ENCODE data around the gene ARHGAP25. TPM values are rescaled to one million over a fixed set of nuclear protein-coding genes. Genes with fewer than 3 reads are reported as not detected.

Gene ARHGAP25
- polyA plus RNA-seq, 3 donors = 20.8 to 56.8 (median 36.3) TPM

DNA sequence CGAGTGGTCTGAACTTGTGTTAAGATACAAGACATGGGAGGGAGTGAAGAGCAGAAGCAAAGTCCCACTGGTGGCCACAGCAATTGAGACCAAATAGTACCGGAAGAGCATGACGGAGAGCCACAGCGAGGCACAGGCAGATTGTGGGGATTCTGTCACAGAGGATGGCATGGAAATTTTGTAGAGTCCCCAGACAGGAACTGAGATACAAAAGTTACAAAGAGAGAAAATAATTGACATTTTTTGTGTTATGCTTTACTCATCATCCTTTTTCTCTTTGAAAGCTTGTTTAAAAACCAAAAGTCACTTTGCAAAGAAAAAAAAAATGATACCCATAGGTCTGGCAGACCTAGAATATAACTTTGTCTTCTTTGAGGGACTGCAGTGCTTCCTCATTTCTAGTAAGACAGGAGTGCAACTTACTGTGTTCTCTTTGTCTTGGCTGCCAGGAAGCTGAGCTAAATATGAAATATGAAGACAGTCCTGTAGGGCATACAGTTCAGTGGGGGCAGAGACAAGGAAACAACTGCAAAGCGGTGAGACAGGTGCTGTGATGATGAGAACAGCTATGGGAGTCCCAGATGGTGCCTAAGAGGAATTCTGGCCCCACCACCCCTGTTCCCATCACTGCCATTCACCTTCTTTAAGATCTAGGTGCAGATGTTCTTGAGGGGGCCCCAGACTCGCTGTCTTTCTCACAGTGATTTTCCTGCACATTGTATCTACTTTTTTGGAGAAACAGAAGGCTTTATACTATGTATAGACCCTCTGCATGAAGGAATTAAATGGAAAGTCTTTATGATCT, 5.2 kb downstream of the ARHGAP25 start:
- H3K36me3 Mint-ChIP-seq = peaks cover 32 to 35% of the 10 kb centered on the region in 2 donors
- H3K27ac ChIP-seq (ENCODE audit: low read depth in 1 of 2, low read length in 2 of 2) = peak overlapping the region; percentile 79 to 96
- peak overlapping the region; percentile 4 for H3K9ac ChIP-seq (ENCODE audit: insufficient read depth, low read length, poor library complexity, severe bottlenecking)
- peak in 1 of 3 donors; percentile 48 for DNase-seq
- H3K9me3 Mint-ChIP-seq = no peaks in the 10 kb centered on the region
- peaks cover 94% of the 10 kb centered on the region for H3K79me2 ChIP-seq (ENCODE audit: insufficient read depth, low read length)
- H3K4me1 ChIP-seq (ENCODE audit: control insufficient read depth in 1 of 2, insufficient read depth in 2 of 2, low read length in 2 of 2) = peaks cover 84 to 91% of the 10 kb centered on the region in 2 donors
- peak overlapping the region; percentile 88 for H3K4me2 ChIP-seq (replicated peaks; ENCODE audit: extremely low read depth, low read length, poor library complexity, severe bottlenecking)
- H3K27me3 Mint-ChIP-seq (ENCODE audit: low read depth in 3 of 3) = peaks cover 0 to 3% (median 2%) of the 10 kb centered on the region in 3 donors
- intact Hi-C loops (cut with micrococcal nuclease) = loop anchor here (5.0 to 10.0 kb wide), 5 partner anchors 32 to 275 kb away; partner anchors contain the start of genes APLF (in 2 of the 2) and FBXO48 (in 2 of the 2)
- no peak overlapping the region for H2AFZ ChIP-seq (ENCODE audit: insufficient read depth, low read depth, low read length, poor library complexity, severe bottlenecking)
- H3K9me3 ChIP-seq (replicated peaks in 1 of 2; ENCODE audit: control insufficient read depth in 1 of 2, insufficient read depth in 1 of 2, low read length in 2 of 2) = no peaks in the 10 kb centered on the region
- H3K4me1 Mint-ChIP-seq = peaks cover 84% of the 10 kb centered on the region
- H3K4me3 ChIP-seq (replicated peaks in 1 of 3; ENCODE audit: low read depth in 2 of 3, low read length in 3 of 3) = peak overlapping the region in 2 of 3 experiments; percentile 12 to 83
- H3K27me3 ChIP-seq (ENCODE audit: control insufficient read depth in 2 of 2, insufficient read depth in 2 of 2, low read length in 2 of 2) = no peaks in the 10 kb centered on the region
- H3K36me3 ChIP-seq (replicated peaks in 1 of 2; ENCODE audit: control insufficient read depth in 1 of 2, insufficient read depth in 2 of 2, low read length in 2 of 2) = peaks cover 0 to 8% of the 10 kb centered on the region in 2 donors
- peak overlapping the region; percentile 21 to 73 for H3K4me3 Mint-ChIP-seq
- 88% methylated on average over 1 of the region's 6 CpGs for WGBS (ENCODE audit: insufficient coverage)
- TF ChIP-seq, protein P1, sequence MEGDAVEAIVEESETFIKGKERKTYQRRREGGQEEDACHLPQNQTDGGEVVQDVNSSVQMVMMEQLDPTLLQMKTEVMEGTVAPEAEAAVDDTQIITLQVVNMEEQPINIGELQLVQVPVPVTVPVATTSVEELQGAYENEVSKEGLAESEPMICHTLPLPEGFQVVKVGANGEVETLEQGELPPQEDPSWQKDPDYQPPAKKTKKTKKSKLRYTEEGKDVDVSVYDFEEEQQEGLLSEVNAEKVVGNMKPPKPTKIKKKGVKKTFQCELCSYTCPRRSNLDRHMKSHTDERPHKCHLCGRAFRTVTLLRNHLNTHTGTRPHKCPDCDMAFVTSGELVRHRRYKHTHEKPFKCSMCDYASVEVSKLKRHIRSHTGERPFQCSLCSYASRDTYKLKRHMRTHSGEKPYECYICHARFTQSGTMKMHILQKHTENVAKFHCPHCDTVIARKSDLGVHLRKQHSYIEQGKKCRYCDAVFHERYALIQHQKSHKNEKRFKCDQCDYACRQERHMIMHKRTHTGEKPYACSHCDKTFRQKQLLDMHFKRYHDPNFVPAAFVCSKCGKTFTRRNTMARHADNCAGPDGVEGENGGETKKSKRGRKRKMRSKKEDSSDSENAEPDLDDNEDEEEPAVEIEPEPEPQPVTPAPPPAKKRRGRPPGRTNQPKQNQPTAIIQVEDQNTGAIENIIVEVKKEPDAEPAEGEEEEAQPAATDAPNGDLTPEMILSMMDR (IDR thresholded peaks at IDR 0.05) = no peak
- H3K27ac Mint-ChIP-seq = peak overlapping the region; percentile 98 to 100 (median 98)
- H4K20me1 ChIP-seq (ENCODE audit: insufficient read depth, low read length) = peaks cover 21% of the 10 kb centered on the region

DNA sequence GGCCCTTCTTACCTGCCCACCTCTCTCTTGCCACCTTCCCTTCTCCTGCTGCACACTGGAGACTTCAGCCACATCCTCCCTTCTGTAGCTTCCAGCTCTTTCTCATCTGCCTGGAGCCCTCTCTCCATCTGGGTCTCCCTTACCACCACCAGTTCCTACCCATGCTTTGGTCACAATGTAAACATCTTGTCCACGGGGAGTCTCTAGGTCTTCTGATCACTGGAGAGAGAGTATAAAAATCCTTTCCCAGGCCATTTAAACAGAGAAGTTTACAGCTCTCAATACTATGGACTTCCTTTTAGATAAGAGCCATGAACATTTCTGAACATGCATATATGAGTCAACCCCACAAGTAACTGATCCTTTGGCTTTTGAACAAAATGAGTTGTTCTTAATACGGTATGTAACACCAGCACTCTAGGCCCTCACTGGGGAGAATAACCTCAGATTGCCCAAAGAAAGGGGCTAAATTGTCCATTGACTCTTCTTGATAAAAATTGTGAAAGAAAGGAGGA, 5.8 kb downstream of the ARHGAP25 start:
- peak overlapping the region in 2 of 3 experiments; percentile 12 to 83 for H3K4me3 ChIP-seq (replicated peaks in 1 of 3; ENCODE audit: low read depth in 2 of 3, low read length in 3 of 3)
- WGBS (ENCODE audit: insufficient coverage) = no CpG with 5 or more reads among the region's 2 CpGs
- peaks cover 38 to 42% of the 10 kb centered on the region in 2 donors for H3K36me3 Mint-ChIP-seq

More for the DNA sequence above, 5.8 kb downstream of the ARHGAP25 start:
- Histone ChIP-seq H3K36me3 (replicated peaks in 1 of 2; ENCODE audit: control insufficient read depth in 1 of 2, insufficient read depth in 2 of 2, low read length in 2 of 2) (peaks cover 2 to 13% of the 10 kb centered on the region in 2 donors), H3K79me2 (ENCODE audit: insufficient read depth, low read length) (peaks cover 96% of the 10 kb centered on the region), H3K27ac (ENCODE audit: low read depth in 1 of 2, low read length in 2 of 2) (peak overlapping the region; percentile 79 to 96), H2AFZ (ENCODE audit: insufficient read depth, low read depth, low read length, poor library complexity, severe bottlenecking) (no peak overlapping the region), H4K20me1 (ENCODE audit: insufficient read depth, low read length) (peaks cover 27% of the 10 kb centered on the region), H3K9me3 (replicated peaks in 1 of 2; ENCODE audit: control insufficient read depth in 1 of 2, insufficient read depth in 1 of 2, low read length in 2 of 2) (no peaks in the 10 kb centered on the region), H3K4me2 (replicated peaks; ENCODE audit: extremely low read depth, low read length, poor library complexity, severe bottlenecking) (peak overlapping the region; percentile 88), H3K9ac (ENCODE audit: insufficient read depth, low read length, poor library complexity, severe bottlenecking) (peak overlapping the region; percentile 4), H3K27me3 (ENCODE audit: control insufficient read depth in 2 of 2, insufficient read depth in 2 of 2, low read length in 2 of 2) (no peaks in the 10 kb centered on the region), H3K4me1 (ENCODE audit: control insufficient read depth in 1 of 2, insufficient read depth in 2 of 2, low read length in 2 of 2) (peaks cover 91 to 97% of the 10 kb centered on the region in 2 donors)
- Mint-ChIP-seq H3K27ac (peak overlapping the region; percentile 98 to 100 (median 98)), H3K27me3 (ENCODE audit: low read depth in 3 of 3) (peaks cover 0 to 3% (median 2%) of the 10 kb centered on the region in 3 donors), H3K9me3 (peaks cover 0 to 4% (median 0%) of the 10 kb centered on the region in 7 donors), H3K4me3 (peak overlapping the region; percentile 2 to 73), H3K4me1 (peaks cover 90% of the 10 kb centered on the region)
- DNase-seq = peak in 2 of 3 donors; percentile 44 to 51
- TF ChIP-seq, protein P1 (IDR thresholded peaks at IDR 0.05) = no peak
- intact Hi-C loops (cut with micrococcal nuclease) = loop anchor here (5.0 to 10.0 kb wide), 4 partner anchors 33 to 276 kb away; partner anchors contain the start of genes APLF (in 1 of the 2) and FBXO48 (in 1 of the 2)

Data from CD14-positive monocyte (primary cell).